Ishikawa (cell line): Measurements from ENCODE around the gene STX1B.
A peak's percentile ranks its signal among the peaks of the same experiment; 100 is the strongest.

Experiments
- CEBPB ChIP-seq: IDR thresholded peaks from 2 replicates; pipeline ENCODE4 v1.6.1; 2012
- CREB1 ChIP-seq: IDR thresholded peaks from 2 replicates; pipeline ENCODE4 v1.6.1; 2012; ENCODE audit warnings: low read depth
- EGR1 ChIP-seq: IDR thresholded peaks from 2 replicates; pipeline ENCODE4 v1.6.1; 2012
- EP300 ChIP-seq: IDR thresholded peaks from 2 replicates; pipeline ENCODE4 v1.6.1; 2012; ENCODE audit warnings: borderline replicate concordance
- FOXM1 ChIP-seq: IDR thresholded peaks from 2 replicates; pipeline ENCODE4 v1.6.1; 2012; ENCODE audit warnings: low read depth, borderline replicate concordance
- NFIC ChIP-seq: IDR thresholded peaks from 2 replicates; pipeline ENCODE4 v1.6.1; 2012
- RAD21 ChIP-seq: IDR thresholded peaks from 2 replicates; pipeline ENCODE4 v1.6.1; 2012; ENCODE audit warnings: low read depth
- REST ChIP-seq: IDR thresholded peaks from 2 replicates; pipeline ENCODE4 v1.6.1; 2012; ENCODE audit warnings: low read depth, mild to moderate bottlenecking
- TAF1 ChIP-seq: IDR thresholded peaks from 2 replicates; pipeline ENCODE4 v1.6.1; 2012; ENCODE audit warnings: low read depth, mild to moderate bottlenecking
- TCF12 ChIP-seq: IDR thresholded peaks from 2 replicates; pipeline ENCODE4 v1.6.1; 2012; ENCODE audit warnings: low read depth
- TEAD4 ChIP-seq: IDR thresholded peaks from 2 replicates; pipeline ENCODE4 v1.6.1; 2012
- USF1 ChIP-seq: IDR thresholded peaks from 2 replicates; pipeline ENCODE4 v1.6.1; 2012
- YY1 ChIP-seq: IDR thresholded peaks from 2 replicates; pipeline ENCODE4 v1.6.1; 2012; ENCODE audit warnings: low read depth
- ZBTB7A ChIP-seq: IDR thresholded peaks from 2 replicates; pipeline ENCODE4 v1.6.1; 2012; ENCODE audit warnings: low read depth
- TF ChIP-seq, protein P1 (sequence below): IDR thresholded peaks from 2 replicates; pipeline ENCODE4 v1.6.1; 2012

STX1B gene

GRCh38 chr16:30956601-30957455, 53.6 kb downstream of the STX1B start:
- TF ChIP-seq TEAD4 (peak; percentile 56), TCF12 (0 out of 2 replicates have a peak, but pooled peaks have one; percentile 12), CEBPB (no peak), NFIC (no peak), RAD21 (no peak), YY1 (no peak), EP300 (no peak), EGR1 (no peak), USF1 (no peak), ZBTB7A (peak; percentile 78; the same call in 1 of the 2 replicates), TAF1 (no peak), REST (no peak)
- TF ChIP-seq, protein P1, sequence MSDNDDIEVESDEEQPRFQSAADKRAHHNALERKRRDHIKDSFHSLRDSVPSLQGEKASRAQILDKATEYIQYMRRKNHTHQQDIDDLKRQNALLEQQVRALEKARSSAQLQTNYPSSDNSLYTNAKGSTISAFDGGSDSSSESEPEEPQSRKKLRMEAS = peak; percentile 19

DNA sequence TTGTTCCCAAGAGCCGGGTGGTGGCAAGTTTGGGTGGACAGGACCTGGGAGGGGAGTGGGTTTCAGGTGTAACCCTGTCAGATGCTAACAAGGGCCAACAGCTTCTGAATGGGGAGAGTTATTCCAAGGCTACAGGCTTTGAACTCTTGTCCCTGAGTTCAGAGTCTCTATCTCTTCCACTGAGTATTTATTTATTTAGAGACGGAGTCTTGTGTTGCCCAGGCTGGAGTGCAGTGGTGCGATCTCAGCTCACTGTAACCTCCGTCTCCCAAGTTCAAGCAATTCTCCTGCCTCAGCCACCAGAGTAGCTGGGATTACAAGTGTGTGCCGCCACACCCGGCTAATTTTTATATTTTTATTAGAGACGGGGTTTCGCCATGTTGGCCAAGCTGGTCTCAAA, 55.4 kb downstream of the STX1B start:
- TF ChIP-seq CEBPB (no peak), EP300 (no peak), USF1 (no peak), ZBTB7A (no peak), EGR1 (no peak), YY1 (no peak), REST (no peak), CREB1 (no peak), FOXM1 (no peak)
- TF ChIP-seq, protein P1 = no peak

GRCh38 chr16:30953511-30954124, 56.8 kb downstream of the STX1B start:
- TF ChIP-seq USF1 (no peak), RAD21 (peak; percentile 73)

GRCh38 chr16:30953111-30953510, 57.3 kb downstream of the STX1B start:
- no peak for TF ChIP-seq FOXM1
- no peak for TF ChIP-seq CEBPB
- TF ChIP-seq, protein P1 = no peak
- TF ChIP-seq EP300 = no peak
- TF ChIP-seq TCF12 = no peak
- no peak for TF ChIP-seq YY1
- TF ChIP-seq EGR1 = no peak
- no peak for TF ChIP-seq ZBTB7A
- no peak for TF ChIP-seq TEAD4
- no peak for TF ChIP-seq TAF1
- TF ChIP-seq CREB1 = no peak
- no peak for TF ChIP-seq REST
- TF ChIP-seq NFIC = no peak
- TF ChIP-seq RAD21 = no peak
- TF ChIP-seq USF1 = no peak
